ENCODE results near the gene SPOCK1.

Gene SPOCK1

DNA sequence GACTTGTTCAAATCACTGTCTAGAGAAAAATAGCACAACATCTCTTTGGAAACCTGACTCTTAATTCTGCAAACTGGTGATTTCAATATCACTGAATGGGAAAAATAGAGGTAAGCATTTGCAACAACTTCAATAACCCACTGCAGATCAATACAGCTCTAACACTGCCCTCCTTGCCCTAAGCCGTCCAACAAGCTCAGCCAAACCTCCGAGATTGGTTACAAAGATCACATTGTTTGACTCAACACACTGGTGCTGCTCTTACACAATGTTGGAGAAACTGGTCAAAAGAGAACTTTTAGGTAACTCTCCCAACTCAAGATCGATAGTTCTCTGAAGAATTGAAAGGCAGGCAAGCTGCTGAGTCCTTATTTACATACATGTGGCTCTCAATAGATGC lies 150.4 kb downstream of the SPOCK1 start:
- DNase-seq (ENCODE audit: low spot score), result no peak
- TF ChIP-seq, protein P1, sequence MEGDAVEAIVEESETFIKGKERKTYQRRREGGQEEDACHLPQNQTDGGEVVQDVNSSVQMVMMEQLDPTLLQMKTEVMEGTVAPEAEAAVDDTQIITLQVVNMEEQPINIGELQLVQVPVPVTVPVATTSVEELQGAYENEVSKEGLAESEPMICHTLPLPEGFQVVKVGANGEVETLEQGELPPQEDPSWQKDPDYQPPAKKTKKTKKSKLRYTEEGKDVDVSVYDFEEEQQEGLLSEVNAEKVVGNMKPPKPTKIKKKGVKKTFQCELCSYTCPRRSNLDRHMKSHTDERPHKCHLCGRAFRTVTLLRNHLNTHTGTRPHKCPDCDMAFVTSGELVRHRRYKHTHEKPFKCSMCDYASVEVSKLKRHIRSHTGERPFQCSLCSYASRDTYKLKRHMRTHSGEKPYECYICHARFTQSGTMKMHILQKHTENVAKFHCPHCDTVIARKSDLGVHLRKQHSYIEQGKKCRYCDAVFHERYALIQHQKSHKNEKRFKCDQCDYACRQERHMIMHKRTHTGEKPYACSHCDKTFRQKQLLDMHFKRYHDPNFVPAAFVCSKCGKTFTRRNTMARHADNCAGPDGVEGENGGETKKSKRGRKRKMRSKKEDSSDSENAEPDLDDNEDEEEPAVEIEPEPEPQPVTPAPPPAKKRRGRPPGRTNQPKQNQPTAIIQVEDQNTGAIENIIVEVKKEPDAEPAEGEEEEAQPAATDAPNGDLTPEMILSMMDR (IDR thresholded peaks at IDR 0.05; ENCODE audit: extremely low read depth, insufficient read depth, missing control alignments), result no peak
- in situ Hi-C loops (cut with MboI; ENCODE audit: low pct_unique_long_range_greater_than_20kb, low sequenced_read_pairs, unreplicated experiment), result loop anchor here (25.0 kb wide), 1 partner anchor 139 kb away; the partner anchor contains the start of gene SPOCK1

DNA sequence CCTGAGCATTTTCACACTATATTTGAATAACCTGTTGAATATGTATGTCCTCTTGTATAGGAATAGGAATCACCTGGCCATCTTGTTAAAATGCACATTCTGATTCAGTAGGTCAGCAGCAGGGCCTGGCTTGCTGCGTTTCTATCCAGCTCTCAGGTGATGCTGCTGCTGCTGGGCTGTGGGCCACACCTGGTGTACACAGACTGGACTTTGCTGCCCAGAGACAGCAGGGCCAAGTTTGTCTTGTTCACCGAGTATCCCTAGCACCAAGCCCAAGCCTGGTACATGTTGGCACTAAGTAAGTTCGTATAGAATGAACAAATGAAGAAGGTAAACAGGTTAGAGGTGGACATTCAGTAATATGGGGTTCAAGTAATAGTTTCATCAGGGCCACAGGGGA lies 151.3 kb downstream of the SPOCK1 start:
- in situ Hi-C loops (cut with MboI; ENCODE audit: low pct_unique_long_range_greater_than_20kb, low sequenced_read_pairs, unreplicated experiment), result loop anchor here (25.0 kb wide), 1 partner anchor 139 kb away; the partner anchor contains the start of gene SPOCK1
- DNase-seq (ENCODE audit: low spot score), result no peak
- TF ChIP-seq, protein P1 (IDR thresholded peaks at IDR 0.05; ENCODE audit: extremely low read depth, insufficient read depth, missing control alignments), result no peak

DNA sequence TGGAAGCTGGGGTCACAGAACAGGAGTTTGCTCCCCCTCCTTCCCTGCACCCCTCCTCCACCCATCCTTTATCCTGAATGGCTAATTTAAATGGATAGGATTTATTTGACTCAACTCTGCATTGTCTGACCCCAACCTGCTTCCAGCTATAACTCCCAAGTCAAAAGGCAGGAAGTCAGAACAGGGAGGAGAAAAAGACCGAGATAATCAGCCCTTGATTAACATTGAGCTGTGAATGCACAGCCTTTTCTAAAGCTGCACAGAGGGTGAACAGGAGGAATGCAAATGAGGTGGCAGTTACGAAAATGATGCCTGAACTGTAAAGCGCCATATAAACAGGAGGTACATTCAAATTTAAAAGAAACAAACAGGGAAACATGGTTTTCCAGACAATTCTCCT lies 152.8 kb downstream of the SPOCK1 start:
- TF ChIP-seq, protein P1 (IDR thresholded peaks at IDR 0.05; ENCODE audit: extremely low read depth, insufficient read depth, missing control alignments), result no peak
- in situ Hi-C loops (cut with MboI; ENCODE audit: low pct_unique_long_range_greater_than_20kb, low sequenced_read_pairs, unreplicated experiment), result loop anchor here (25.0 kb wide), 1 partner anchor 141 kb away; the partner anchor contains the start of gene SPOCK1
- DNase-seq (ENCODE audit: low spot score), result no peak

DNA sequence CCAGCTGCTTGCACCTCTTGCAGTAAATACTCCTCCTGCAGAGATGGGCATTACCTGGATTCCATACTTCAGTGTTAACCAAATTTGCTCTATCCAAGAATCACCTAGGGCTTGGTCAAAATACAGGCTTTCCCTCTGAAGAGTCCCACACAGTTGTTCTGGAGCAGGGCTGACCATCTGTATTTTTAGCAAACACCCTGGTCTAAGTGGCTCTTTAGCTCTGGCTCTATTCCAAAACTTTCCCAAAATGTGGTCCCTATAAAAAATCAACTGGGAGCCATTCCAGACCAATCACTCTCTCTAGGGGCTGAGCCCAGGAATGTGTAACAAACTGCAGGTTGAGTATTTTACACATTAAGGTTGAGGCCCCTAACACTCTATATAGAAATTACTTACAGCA lies 153.7 kb downstream of the SPOCK1 start:
- TF ChIP-seq, protein P1 (IDR thresholded peaks at IDR 0.05; ENCODE audit: extremely low read depth, insufficient read depth, missing control alignments), result no peak
- in situ Hi-C loops (cut with MboI; ENCODE audit: low pct_unique_long_range_greater_than_20kb, low sequenced_read_pairs, unreplicated experiment), result loop anchor here (25.0 kb wide), 1 partner anchor 142 kb away; the partner anchor contains the start of gene SPOCK1
- no peak for DNase-seq (ENCODE audit: low spot score)

DNA sequence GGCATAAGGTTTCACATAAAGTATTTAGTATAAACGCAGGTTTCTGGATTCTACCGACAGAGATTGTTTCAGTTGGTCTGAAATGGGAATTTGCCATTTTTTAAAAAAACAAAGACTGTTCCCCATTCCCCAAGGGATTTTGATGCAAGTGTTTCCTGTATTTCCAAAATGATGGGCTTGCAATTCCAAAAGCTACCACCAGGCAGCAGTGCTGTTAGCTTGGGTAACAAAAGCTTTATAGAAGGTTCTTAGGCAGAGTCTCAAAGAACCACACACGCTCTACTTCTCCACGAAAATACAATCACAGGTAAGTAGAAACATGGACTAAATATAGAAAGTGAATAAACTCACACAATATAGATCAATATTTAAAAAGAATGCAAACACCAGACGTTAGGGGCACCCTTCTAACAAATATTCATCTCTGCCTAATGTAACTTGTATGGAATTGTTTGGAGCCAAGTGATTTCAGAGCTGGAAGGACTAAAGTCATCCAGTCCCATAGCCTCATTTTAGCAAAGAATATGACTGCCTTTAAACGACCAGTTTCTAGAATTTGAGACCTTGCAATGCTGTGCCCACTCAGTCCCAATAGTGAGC lies 154.3 kb downstream of the SPOCK1 start:
- in situ Hi-C loops (cut with MboI; ENCODE audit: low pct_unique_long_range_greater_than_20kb, low sequenced_read_pairs, unreplicated experiment), result loop anchor here (25.0 kb wide), 1 partner anchor 142 kb away; the partner anchor contains the start of gene SPOCK1
- TF ChIP-seq, protein P1 (IDR thresholded peaks at IDR 0.05; ENCODE audit: extremely low read depth, insufficient read depth, missing control alignments), result peak; percentile 70
- peak; percentile 32 for DNase-seq (ENCODE audit: low spot score)

DNA sequence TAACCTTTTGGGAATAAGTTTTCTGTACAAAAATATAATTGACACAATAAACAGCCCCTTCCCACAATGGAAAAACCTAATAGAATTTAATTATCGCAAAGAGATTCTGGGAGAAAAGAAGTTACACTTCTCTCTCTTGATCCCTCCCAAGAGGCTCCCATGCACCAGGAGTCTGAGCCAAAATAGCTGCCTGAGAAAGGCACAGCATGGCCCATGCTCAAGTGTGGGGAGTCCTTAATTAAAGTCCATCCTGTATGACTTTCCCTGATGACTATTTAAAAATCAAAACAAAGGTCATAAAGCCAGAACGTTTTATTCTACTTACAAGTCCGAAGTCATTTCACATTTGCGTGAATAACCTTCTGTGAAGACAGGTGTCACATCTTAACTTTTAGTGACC lies 155.1 kb downstream of the SPOCK1 start:
- TF ChIP-seq, protein P1 (IDR thresholded peaks at IDR 0.05; ENCODE audit: extremely low read depth, insufficient read depth, missing control alignments), result no peak
- in situ Hi-C loops (cut with MboI; ENCODE audit: low pct_unique_long_range_greater_than_20kb, low sequenced_read_pairs, unreplicated experiment), result loop anchor here (25.0 kb wide), 1 partner anchor 143 kb away; the partner anchor contains the start of gene SPOCK1
- DNase-seq (ENCODE audit: low spot score), result no peak
